Measurements from ENCODE around the gene CHRM1. TPM values are rescaled to one million over a fixed set of nuclear protein-coding genes. Genes with fewer than 3 reads are reported as not detected.

The CHRM1 gene
- total and polyA plus RNA-seq, 2 of the 13 experiments (the other 11 are each of a cell fraction or from before 2014, with no cell fraction given): not detected

DNA sequence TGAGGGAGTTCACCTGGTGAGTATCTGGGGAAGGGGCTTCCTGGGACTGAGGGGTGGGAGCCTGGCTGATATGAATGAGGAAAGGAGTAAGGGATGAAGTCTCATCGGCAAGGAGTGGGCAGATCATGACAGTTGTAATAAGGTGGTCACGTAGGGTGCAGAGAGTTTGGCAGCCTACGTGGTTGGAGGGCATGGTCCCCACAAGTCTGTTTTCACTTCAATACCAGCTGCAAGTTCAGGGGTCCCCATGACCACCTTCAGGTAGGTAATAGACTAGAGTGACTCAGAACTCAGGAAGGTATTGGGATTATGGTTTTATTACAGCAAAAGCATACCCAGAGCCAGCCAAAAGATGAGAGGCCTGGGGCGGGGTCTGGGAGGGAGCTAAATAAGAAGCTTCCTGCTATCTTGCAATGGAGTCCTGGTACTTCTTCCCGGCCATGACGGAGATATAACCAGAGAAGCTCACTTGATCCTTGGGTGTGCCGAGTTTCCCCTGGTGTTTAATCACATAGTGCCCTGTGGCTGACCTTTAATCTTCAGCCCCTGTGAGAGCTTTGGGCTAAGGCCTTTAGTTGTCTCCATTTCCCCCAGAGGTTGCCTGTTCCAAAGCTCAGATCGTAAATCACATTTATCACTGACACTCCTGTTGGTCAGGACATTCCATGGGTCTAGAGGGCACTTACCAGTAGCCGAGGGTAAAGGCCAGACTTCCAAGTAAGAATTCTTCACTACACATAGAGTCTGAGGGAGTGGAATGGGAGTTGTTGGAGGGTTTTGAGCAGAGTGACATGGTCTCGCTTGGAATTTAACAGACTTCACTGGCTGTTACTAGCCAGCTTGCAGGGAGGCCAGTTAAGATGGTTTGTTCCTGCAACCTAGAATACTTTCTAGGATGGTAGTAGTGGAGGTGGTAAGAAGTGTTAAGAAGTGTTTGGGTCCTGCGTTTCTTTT is 31.4 kb downstream of the CHRM1 start (continued):
- no peak for TF ChIP-seq FUBP1 (CRISPR knock-in tag; IDR thresholded peaks at IDR 0.05; ENCODE audit: borderline replicate concordance)
- no peak for TF ChIP-seq ZNF800 (CRISPR knock-in tag; IDR thresholded peaks at IDR 0.05)
- no peak for TF ChIP-seq TSC22D2 (CRISPR knock-in tag; IDR thresholded peaks at IDR 0.05; ENCODE audit: borderline replicate concordance)
- TF ChIP-seq, protein P1, sequence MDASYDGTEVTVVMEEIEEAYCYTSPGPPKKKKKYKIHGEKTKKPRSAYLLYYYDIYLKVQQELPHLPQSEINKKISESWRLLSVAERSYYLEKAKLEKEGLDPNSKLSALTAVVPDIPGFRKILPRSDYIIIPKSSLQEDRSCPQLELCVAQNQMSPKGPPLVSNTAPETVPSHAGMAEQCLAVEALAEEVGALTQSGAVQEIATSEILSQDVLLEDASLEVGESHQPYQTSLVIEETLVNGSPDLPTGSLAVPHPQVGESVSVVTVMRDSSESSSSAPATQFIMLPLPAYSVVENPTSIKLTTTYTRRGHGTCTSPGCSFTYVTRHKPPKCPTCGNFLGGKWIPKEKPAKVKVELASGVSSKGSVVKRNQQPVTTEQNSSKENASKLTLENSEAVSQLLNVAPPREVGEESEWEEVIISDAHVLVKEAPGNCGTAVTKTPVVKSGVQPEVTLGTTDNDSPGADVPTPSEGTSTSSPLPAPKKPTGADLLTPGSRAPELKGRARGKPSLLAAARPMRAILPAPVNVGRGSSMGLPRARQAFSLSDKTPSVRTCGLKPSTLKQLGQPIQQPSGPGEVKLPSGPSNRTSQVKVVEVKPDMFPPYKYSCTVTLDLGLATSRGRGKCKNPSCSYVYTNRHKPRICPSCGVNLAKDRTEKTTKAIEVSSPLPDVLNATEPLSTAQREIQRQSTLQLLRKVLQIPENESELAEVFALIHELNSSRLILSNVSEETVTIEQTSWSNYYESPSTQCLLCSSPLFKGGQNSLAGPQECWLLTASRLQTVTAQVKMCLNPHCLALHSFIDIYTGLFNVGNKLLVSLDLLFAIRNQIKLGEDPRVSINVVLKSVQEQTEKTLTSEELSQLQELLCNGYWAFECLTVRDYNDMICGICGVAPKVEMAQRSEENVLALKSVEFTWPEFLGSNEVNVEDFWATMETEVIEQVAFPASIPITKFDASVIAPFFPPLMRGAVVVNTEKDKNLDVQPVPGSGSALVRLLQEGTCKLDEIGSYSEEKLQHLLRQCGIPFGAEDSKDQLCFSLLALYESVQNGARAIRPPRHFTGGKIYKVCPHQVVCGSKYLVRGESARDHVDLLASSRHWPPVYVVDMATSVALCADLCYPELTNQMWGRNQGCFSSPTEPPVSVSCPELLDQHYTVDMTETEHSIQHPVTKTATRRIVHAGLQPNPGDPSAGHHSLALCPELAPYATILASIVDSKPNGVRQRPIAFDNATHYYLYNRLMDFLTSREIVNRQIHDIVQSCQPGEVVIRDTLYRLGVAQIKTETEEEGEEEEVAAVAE (CRISPR knock-in tag; IDR thresholded peaks at IDR 0.05; ENCODE audit: borderline replicate concordance): no peak
- TF ChIP-seq ZNF619 (CRISPR knock-in tag; IDR thresholded peaks at IDR 0.05): no peak
- TF ChIP-seq, protein P2, sequence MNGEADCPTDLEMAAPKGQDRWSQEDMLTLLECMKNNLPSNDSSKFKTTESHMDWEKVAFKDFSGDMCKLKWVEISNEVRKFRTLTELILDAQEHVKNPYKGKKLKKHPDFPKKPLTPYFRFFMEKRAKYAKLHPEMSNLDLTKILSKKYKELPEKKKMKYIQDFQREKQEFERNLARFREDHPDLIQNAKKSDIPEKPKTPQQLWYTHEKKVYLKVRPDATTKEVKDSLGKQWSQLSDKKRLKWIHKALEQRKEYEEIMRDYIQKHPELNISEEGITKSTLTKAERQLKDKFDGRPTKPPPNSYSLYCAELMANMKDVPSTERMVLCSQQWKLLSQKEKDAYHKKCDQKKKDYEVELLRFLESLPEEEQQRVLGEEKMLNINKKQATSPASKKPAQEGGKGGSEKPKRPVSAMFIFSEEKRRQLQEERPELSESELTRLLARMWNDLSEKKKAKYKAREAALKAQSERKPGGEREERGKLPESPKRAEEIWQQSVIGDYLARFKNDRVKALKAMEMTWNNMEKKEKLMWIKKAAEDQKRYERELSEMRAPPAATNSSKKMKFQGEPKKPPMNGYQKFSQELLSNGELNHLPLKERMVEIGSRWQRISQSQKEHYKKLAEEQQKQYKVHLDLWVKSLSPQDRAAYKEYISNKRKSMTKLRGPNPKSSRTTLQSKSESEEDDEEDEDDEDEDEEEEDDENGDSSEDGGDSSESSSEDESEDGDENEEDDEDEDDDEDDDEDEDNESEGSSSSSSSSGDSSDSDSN (CRISPR knock-in tag; IDR thresholded peaks at IDR 0.05): peak; percentile 31; the same call in 1 of the 2 replicates
- no peak for TF ChIP-seq JDP2 (CRISPR knock-in tag; IDR thresholded peaks at IDR 0.05; ENCODE audit: borderline replicate concordance)
- TF ChIP-seq ZNF761 (CRISPR knock-in tag; conservative IDR thresholded peaks at IDR 0.05): no peak
- TF ChIP-seq REL (CRISPR knock-in tag; conservative IDR thresholded peaks at IDR 0.05): 0 out of 2 replicates have a peak, but pooled peaks have one; percentile 36
- TF ChIP-seq ZNF878 (CRISPR knock-in tag; IDR thresholded peaks at IDR 0.05): peak; percentile 49; the same call in 1 of the 2 replicates
- no peak for TF ChIP-seq MATR3 (CRISPR knock-in tag; IDR thresholded peaks at IDR 0.05)
- TF ChIP-seq, protein P3, sequence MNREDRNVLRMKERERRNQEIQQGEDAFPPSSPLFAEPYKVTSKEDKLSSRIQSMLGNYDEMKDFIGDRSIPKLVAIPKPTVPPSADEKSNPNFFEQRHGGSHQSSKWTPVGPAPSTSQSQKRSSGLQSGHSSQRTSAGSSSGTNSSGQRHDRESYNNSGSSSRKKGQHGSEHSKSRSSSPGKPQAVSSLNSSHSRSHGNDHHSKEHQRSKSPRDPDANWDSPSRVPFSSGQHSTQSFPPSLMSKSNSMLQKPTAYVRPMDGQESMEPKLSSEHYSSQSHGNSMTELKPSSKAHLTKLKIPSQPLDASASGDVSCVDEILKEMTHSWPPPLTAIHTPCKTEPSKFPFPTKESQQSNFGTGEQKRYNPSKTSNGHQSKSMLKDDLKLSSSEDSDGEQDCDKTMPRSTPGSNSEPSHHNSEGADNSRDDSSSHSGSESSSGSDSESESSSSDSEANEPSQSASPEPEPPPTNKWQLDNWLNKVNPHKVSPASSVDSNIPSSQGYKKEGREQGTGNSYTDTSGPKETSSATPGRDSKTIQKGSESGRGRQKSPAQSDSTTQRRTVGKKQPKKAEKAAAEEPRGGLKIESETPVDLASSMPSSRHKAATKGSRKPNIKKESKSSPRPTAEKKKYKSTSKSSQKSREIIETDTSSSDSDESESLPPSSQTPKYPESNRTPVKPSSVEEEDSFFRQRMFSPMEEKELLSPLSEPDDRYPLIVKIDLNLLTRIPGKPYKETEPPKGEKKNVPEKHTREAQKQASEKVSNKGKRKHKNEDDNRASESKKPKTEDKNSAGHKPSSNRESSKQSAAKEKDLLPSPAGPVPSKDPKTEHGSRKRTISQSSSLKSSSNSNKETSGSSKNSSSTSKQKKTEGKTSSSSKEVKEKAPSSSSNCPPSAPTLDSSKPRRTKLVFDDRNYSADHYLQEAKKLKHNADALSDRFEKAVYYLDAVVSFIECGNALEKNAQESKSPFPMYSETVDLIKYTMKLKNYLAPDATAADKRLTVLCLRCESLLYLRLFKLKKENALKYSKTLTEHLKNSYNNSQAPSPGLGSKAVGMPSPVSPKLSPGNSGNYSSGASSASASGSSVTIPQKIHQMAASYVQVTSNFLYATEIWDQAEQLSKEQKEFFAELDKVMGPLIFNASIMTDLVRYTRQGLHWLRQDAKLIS (CRISPR knock-in tag; IDR thresholded peaks at IDR 0.05): peak; percentile 35; the same call in 1 of the 2 replicates

Measured in HepG2 (cell line).